Stimulated activated CD4-positive, alpha-beta T cell treated with anti-CD3 and anti-CD28 coated beads, Interleukin-4, amount 100 ng/mL, for 1 hour (primary cell): ENCODE data around the gene SLC7A14.

Experiments
- DNase-seq: peaks from one replicate; pipeline ENCODE4 v3.0.0-alpha.2; 2020

SLC7A14 gene

DNA sequence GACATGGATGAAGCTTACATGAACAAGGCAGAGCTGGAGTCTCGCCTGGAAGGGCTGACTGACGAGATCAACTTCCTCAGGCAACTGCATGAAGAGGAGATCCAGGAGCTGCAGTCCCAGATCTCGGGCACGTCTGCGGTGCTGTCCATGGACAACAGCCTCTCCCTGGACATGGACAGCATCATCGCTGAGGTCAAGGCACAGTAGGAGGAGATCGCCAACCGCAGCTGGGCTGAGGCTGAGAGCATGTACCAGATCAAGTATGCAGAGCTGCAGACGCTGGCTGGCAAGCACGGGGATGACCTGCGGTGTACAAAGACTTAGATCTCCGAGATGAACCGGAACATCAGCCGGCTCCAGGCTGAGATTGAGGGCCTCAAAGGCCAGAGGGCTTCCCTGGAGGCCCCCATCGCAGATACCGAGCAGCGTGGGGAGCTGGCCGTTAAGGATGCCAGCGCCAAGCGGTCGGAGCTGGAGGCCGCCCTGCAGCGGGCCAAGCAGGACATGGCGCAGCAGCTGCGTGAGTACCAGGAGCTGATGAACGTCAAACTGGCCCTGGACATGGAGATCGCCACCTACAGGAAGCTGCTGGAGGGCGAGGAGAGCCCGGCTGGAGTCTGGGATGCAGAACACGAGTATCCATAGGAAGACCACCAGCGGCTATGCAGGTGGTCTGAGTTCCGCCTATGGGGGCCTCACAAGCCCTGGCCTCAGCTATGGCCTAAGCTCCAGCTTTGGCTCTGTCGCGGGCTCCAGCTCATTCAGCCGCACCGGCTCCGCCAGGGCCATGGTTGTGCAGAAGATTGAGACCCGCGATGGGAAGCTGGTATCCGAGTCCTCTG lies 89.6 kb downstream of the SLC7A14 start:
- DNase-seq: no peak

DNA sequence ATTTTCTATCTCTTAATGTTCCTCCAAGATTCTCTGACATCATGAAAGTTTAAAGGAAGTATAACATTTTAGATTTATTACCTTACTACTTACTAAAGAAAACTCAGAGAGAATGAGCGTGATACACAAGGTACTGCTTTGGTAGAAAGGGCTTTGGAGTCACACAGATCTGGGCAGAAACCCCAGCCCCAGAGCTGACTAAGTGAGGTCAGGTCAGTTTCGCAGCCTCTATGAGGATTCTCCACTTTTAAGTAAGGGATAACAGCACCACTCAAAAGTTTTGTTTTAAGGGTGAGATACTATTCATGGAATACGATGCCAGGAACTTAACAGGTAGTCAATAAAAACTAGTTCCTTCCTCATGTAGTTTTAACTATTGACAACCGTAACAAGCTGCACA lies 91.1 kb downstream of the SLC7A14 start:
- DNase-seq: no peak

DNA sequence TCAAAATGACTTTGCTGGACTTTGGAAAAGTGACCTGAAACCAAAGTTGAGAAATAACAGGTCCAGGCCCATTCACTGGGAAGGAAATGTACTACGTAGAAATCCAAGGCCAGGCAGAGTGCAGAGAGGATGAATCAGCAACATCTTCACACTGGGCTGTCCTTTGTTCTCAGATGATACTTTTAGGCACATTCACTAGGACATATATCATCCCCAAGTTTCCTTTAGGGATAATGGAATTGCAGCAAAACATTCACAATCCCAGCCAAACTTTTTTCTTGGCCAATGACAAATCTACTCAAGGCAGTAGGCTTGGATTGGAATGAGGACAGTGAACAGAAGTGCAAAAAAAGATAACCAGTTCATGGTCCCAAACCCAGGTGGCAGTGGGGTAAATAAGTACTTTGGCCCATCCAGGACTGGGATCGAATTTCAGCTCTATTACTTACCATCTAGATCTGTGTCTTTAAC lies 92.1 kb downstream of the SLC7A14 start:
- DNase-seq: no peak

DNA sequence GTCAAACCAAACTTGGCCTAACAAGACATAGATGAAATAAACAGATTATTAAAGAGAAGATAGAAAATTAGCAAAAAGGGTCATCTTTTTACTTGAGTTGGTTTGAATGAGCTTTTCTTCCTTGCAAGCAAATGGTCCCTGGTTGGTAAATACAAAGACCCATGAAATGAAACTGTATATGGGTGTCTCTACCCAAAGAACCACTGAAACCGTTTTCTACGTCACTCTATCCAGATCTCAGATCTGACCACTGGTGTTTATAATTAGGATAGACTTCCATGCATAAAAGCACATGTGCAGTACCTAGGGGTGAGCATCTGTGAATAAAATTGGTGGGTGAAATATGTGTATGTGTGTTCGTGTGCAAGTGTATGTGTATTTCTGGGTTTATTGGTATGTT lies 94.0 kb downstream of the SLC7A14 start:
- DNase-seq: no peak

DNA sequence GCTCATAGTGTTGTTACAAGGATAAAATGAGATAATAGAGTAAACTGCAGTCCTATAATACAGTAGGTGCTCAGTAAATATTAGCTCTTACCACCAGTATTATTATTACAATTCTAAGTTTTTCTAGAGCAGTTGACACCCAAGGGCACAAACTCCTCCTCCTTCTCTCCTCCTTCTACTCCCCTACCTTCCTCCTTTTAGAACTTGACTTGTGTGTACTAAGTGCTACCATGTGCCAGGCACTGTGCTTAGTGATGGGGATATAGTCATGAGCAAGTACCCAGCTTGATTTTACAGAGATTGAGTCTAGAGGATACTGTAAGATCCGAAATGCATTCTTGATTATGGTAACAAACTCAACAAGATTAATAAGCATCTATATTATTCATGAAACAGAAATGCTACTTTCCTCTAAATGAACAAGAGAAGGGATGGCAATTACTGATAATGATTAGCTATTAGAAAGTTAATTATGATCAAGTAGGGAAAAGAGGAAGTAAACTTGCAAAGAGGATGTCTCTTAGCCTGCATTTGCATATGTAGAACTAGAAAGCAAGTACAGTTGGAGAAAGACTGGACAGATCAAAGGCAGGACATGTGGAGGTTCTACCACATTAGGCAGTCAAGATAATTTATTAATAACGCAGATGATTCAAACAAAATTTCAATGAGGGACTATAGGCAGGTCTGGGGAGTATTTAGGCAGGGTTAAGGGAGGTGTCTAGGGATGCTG lies 94.9 kb downstream of the SLC7A14 start:
- no peak for DNase-seq

DNA sequence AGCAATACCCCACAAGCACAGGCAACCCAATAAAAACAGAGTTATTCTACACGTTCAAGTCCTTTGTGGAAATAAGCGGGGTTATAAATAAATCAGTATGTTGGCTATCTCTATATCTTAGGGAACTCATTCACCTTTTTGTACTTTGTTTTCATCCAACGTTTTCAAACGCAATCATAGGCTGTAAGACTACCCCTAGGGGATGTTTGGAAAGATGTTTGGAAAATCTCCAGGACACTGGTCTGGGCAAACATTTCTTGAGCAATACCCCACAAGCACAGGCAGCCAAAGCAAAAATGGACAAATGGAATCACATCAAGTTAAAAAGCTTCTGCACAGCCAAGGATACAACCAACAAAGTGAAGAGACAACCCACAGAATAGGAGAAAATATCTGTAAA lies 97.1 kb downstream of the SLC7A14 start:
- no peak for DNase-seq

DNA sequence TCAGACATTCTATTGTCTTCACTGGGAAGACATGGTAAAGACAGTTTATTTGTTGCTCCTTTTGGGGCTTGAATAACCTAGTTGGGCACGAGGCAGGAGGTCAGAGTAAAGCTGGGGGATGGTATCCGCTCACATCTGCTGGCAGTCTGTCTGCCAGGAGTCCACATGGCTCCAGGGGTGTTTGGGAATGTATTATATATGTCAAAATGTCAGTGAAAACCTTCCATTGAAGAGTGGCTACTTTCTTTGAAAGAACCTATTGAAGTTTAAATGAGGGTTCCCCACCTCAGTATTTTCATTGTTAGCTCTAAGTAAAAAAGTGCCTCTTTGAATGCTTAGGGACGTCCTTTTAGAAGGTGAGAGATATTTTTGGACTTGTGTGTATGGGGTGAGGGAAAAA lies 98.8 kb downstream of the SLC7A14 start:
- DNase-seq: no peak

DNA sequence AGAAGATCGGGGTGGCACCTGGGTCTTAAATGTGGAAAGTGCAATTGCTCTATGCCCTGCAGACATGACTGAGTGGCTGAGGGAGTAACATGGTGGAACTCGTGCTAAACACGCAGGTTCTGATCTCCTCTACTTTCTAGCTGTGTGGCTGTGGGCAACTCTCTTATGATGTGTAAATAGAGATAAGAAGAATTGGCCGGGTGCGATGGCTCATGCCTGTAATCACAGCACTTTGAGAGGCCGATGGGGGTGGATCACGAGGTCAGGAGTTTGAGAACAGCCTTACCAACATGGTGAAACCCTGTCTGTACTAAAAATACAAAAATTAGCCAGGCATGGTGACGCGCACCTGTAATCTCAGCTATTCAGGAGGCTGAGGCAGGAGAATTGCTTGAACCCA lies 99.5 kb downstream of the SLC7A14 start:
- DNase-seq: no peak

DNA sequence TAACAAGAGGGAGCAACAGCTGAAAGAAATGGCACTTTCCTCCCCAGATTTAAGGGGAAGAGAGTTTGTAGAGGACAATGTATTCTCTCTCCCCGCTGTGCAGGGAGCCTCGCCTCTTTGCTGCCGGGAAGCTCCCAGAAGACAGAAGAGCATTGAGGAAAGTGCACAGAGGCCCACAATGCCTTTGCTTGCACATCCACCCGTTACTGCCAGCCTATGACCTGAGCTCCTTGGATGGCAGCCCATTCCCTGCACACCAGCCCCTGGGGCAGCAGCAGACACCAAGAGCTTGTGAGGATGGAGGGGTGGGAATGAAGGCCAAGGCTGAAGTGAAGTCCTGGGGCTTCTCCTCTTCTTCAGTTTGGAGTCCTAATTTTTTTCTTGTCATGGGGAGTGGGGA lies 100.2 kb downstream of the SLC7A14 start:
- no peak for DNase-seq

DNA sequence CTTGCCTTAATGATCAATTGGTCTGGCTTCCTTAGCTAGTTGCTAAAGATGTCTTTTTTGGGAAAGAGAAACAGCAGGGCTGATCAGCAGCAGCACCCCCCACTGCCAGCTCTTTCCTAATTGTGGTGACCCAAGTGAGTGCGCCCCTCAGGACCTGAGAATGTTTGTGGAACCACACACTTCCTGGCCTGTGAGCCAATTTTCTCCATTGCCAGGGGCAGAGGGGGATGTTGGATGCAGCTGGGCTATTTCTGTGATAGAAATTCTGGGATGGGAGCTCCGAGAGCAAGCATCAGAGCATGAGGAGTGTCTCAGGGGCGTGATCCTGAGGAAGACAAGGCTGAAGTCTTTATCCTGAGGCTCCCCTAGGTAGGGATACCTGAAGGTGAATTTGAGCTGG lies 100.6 kb downstream of the SLC7A14 start:
- DNase-seq: no peak

DNA sequence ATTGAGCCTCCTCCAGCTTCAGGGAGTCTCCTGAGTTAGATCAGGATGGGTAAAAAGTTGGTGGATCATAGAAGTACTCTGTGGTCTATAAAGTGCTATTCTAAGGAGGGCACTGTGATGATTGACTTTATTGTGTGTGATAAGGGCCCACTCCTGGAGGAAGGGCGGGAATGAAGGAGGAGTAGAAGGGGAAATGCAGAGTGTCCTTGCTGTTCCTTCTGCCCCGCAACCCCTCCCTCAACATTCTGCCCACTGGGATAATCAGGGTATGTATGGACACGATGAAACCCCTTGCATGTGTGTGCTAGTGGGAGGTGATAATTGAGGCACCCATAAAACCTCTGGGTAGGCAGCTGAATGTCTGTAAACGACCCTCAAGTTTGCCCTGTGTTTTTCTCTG lies 101.0 kb downstream of the SLC7A14 start:
- DNase-seq: no peak

DNA sequence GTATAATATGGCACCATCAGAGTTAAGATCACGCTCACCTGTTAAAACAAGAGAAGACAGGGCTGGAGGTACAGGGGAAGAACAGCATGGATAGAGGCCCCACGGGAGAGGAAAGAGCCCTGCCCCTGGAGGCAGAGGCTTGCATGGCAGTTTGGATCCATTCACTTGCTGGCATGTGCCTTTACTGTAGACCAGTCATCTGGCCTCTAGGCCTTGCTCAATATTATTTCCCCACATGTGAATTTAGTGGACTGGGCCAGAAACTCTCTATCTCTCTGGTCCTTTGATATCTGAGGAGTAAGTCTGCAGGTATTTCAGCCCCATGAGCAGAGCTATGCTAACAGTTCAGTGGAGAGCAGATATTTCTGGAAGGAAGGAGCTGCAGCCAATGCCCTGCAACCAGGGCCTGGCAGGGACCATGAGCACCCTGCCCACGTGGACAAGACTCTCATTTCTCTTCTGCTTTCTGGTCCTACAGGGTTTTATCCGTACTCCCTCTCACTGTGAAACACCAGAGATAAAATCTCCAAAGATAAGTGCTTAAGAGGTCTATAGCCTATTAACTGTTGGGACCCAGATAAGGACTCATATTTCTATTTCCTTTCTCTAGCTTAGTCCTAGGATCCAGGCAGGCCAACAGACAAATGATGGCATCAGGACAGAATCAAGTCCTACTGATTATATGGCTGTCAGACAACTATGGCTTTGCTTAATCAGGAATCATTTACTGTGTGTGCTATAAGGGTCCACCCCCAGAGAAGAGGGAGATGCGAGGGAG lies 102.2 kb downstream of the SLC7A14 start:
- no peak for DNase-seq

DNA sequence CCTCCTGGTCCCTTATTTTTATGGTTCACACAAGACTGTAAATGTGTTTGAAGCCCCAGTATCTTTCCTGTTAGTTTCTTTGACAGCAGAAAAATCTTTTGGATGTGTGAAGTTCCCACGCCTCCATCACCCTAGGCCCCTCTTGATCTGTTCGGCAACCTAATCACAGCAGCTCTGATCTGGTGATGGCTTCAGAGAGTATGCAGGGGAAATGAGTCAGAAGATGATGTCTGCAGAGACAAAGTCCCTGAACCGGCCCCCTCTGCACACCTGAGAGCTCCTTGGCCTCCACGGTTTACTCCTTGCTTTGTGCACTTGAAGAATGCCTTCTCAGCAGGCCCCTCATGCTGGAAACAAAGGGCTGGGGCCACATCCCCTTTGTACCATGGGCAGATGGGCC lies 103.7 kb downstream of the SLC7A14 start:
- no peak for DNase-seq

DNA sequence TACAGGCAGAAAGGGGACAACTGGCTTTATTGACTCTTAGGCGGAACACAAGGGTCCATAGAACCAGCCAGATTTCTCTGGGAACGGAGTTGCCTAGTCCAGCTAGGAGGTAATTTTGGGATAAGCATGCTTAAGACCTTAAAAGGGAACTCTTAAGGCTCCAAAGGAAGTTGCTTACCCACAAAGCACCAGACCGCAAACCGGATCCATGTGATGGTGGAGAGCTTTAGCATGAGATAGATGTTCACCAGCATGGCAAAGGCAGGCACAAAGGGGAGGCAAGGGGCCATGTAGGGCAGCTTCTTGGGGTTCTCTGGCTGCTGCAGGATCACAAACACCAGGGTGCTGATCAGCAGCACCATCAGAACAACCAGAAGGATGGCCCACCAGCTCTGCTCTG lies 105.8 kb downstream of the SLC7A14 start:
- no peak for DNase-seq

DNA sequence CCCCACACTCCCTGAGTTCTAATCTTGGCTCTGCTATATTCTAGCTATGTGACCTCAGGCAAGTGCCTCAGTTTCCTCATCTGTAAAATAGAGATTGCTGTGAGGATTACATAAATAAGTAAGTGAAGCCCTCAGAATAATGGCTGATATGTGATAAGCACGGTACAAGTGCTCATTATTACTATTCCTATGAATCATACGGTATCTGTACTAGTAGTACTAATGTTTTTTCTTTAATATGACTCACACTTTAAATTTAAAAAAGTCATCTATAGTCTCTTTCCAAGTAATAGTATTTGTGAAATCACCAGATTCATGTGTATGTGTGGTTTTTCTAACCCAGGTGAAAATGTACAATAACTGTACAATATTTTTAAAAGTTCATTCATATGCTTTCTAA lies 108.5 kb downstream of the SLC7A14 start:
- no peak for DNase-seq

DNA sequence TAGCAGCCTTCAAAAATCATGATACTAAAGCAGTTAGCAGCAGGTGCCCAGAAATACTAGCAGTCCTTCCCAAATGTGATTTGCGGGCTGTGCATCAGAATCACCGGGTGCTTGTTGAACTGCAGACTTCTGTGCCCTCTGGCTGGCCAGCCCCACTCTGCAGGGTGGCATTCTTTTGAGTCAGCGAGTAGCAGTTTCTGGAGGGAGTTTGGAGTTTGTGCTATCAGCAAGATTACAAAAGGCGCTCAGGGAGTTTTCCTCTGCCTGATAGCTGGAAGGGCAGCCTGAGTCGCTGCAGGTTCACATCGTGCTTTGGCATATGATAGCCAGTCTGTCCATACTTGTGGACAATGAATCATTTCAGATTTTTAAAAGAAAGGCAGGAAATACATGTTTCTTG lies 109.6 kb downstream of the SLC7A14 start:
- no peak for DNase-seq

DNA sequence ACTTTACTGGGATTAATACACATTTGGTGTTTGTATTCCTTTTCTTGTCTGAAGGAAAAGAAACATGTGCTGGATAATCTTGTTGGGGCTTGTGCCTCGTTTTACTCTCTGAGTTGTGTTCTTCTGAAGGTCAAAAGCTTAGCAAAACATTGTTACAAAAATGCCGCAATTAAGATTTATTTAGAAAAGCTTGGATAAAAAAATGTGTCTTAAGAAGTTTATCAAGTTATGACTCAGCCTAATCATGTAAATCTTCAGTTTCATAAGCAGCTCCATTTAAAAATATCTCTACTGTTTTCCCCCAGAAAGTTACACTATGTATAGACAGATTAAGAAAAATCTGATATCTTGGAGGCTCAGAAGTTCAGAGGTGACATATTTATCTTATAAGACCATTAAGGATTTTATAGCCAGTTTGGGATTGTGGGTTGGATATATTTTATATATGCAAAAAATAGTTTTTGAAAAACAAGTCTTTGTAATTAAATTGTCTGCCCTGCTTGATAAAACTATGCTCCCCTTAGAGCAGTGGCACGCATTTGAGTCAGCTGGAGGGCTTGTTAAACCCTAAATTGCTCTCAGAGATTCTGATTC lies 110.7 kb downstream of the SLC7A14 start:
- no peak for DNase-seq

DNA sequence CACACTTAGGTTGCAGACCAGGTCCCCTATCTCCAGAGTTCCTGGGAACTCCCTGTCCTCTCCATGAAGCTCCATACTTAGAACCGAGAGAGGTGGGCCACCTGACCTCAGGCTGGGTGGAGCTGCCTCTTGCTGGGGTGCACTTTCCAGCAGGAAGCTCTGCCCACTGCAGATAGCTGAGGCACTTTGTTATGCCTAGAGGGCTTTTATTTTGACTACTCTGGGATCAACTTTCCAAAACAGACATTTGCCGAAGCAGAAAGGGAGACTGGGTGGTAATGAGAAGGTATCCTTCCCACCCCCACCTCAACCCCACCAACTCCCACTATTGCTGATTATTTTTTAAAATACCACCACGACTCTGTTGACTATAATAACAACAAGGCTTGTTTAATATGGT lies 112.5 kb downstream of the SLC7A14 start:
- DNase-seq: no peak

DNA sequence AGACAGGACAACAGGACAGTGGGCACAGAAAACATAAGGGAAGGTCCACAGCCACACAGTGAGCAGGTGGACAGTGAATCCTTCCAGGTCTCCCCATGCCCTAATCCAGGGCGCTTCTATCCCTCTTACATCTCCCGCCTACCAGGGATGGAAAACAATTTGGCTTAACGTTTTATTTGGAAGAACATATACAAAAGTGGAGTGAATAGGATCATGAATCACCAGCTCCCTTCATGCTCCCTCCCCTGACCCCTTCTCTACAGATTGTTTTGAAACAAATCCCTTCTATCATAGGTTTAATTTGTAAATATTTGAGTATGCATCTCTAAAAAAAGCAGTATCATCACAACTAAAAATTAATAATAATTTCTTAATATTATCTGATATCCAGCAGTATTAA lies 114.7 kb downstream of the SLC7A14 start:
- no peak for DNase-seq

DNA sequence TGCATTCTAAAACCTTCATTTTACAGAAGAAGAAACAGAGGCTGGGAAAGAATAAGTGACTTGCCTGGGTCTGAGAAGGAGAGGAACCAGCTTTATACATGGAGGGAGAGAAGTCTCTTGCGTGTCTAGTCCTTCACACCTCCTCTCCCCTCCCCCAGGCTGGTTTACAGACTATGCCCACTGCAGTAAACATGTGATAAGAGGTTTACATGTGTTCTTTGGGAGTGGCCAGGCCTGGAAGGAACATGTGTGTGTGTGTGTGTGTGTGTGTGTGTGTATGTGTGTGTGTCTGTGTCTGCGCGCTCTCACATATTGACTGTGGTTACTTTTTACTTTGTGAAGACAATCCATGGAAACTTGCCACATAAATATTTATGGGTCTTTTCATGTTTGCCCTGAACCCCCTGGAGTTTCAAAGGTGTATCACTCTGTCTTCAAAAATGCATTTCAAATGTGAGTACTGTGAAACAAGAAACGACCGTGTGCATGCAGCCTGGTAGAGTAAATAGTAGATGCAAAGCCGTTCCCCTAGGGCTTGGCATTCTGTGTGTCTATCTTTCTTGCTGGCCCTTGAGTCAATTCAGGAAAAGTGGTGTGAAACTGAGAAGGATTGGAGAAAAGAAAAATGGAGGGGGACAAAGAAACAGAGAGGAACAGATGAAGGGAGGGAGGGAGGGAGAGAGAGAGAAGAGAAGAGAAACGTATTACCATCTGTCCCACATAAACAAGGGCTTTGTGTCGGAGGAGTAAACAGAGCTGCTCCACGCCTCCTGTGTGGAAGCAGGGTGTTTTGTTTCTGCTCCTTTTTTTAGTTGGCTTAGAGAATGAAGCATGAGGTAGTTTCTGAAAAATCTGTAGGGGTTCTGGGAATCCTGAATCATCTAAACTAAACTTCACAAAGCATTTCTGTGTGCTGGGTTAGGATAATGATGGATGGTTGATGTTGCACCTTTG lies 115.5 kb downstream of the SLC7A14 start:
- no peak for DNase-seq

DNA sequence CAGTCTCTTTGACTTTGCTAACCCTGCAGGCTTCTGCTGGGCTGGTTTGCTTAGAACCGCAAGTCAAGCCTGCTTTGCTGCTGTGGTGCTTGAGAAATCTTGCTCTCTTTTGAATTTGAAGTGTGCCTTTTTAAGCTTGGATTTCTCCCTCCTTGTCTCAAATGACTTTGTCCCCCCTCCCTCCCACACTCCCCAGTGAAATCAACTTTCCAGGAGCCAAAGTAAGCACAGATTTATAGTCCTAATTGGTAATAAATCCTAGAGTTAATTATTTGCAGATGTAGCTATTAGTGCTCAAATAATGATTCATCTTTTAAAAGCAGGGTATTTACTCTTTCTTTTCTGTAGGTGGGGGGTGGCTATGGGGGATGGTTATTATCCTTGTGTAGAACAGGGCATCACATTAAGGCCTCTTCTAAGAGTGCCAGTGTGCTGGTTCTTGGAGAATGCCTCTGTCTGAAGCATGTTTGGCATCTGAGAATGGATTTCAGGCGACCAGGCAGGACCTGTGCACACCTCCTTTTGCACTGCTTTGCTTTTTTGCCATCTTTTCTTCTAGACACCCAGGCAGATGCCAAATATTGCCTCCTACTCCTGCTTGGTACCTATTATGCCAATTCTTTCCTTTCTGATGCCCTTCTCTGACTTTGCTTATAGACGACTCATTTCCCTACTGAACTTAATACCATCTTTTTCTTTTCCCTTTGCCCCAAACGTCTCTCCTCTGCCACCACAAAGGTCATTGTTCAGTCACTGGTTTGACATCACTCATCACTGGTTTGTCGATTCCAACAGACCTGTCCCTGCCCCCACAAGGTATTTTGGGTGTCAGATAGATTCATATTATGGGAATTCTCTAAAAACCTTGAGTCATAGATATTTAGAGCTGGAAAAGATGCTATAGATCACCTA lies 116.5 kb downstream of the SLC7A14 start:
- DNase-seq: no peak
